ENCODE results near the gene KIF9. TPM values are rescaled to one million over a fixed set of nuclear protein-coding genes. Genes with fewer than 3 reads are reported as not detected.
"Not testable (repeated sequence)": the region's sequence is repeated elsewhere in the genome, so short reads cannot be mapped to it uniquely, and the experiment has no call there.

KIF9 gene
- total RNA-seq, 1 donor from 2014 or later, result 6.2 TPM

DNA sequence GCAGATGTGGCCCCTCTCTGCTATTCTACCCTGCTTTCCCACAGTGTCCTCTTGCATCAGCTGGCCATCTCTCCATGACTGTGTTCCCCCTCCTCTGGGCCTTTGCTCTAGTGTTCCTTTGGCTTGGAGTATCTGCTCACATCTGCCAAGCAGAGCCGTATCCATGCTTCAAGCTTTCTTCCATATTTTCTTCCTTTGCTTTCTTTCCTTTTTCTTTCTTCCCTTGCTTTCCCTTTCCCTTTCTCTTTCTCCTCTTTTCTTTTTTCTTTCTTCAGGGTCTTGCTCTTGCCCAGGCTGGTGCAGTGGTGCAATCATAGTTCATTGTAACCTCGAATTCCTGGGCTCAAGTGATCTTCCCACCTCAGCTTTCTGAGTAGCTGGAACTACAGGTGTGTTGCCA is 12.7 kb upstream of the KIF9 start:
- H3K4me3 Mint-ChIP-seq, result no peak overlapping the region
- H3K27me3 Mint-ChIP-seq (ENCODE audit: low read depth), result no peaks in the 10 kb centered on the region
- H3K36me3 Mint-ChIP-seq, result peaks cover 2% of the 10 kb centered on the region
- DNase-seq (ENCODE audit: low spot score in 2 of 2, unreplicated experiment in 2 of 2), result no peak
- H3K9me3 Mint-ChIP-seq, result no peaks in the 10 kb centered on the region
- no peaks in the 10 kb centered on the region for H3K4me1 Mint-ChIP-seq
- TF ChIP-seq, protein P1, sequence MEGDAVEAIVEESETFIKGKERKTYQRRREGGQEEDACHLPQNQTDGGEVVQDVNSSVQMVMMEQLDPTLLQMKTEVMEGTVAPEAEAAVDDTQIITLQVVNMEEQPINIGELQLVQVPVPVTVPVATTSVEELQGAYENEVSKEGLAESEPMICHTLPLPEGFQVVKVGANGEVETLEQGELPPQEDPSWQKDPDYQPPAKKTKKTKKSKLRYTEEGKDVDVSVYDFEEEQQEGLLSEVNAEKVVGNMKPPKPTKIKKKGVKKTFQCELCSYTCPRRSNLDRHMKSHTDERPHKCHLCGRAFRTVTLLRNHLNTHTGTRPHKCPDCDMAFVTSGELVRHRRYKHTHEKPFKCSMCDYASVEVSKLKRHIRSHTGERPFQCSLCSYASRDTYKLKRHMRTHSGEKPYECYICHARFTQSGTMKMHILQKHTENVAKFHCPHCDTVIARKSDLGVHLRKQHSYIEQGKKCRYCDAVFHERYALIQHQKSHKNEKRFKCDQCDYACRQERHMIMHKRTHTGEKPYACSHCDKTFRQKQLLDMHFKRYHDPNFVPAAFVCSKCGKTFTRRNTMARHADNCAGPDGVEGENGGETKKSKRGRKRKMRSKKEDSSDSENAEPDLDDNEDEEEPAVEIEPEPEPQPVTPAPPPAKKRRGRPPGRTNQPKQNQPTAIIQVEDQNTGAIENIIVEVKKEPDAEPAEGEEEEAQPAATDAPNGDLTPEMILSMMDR (IDR thresholded peaks at IDR 0.05; ENCODE audit: unreplicated experiment), result no peak
- H3K27ac Mint-ChIP-seq, result no peak overlapping the region

DNA sequence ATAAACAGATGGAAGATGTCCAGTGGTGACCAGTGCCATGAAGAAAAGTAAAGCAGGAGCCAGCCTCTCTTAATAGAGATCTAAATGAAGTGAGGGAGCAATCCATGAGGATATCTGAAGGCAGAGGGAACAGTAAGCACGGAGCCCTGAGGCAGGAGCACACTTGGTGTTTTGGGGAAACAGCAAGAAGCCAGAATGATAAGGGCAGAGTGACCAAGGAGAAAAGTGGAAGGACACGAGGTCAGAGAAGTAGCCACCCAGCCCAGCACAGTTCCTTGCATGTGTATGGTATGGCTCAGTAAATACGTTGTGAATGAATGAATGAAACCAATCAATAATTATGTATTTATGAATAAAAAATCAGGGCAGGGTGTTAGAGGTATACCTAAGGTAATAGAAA is 11.8 kb upstream of the KIF9 start:
- DNase-seq (ENCODE audit: low spot score in 2 of 2, unreplicated experiment in 2 of 2), result no peak
- H3K4me3 Mint-ChIP-seq, result no peak overlapping the region
- H3K36me3 Mint-ChIP-seq, result peaks cover 2% of the 10 kb centered on the region
- no peak overlapping the region for H3K27ac Mint-ChIP-seq
- H3K27me3 Mint-ChIP-seq (ENCODE audit: low read depth), result no peaks in the 10 kb centered on the region
- TF ChIP-seq, protein P1 (IDR thresholded peaks at IDR 0.05; ENCODE audit: unreplicated experiment), result no peak
- H3K4me1 Mint-ChIP-seq, result no peaks in the 10 kb centered on the region
- H3K9me3 Mint-ChIP-seq, result no peaks in the 10 kb centered on the region

DNA sequence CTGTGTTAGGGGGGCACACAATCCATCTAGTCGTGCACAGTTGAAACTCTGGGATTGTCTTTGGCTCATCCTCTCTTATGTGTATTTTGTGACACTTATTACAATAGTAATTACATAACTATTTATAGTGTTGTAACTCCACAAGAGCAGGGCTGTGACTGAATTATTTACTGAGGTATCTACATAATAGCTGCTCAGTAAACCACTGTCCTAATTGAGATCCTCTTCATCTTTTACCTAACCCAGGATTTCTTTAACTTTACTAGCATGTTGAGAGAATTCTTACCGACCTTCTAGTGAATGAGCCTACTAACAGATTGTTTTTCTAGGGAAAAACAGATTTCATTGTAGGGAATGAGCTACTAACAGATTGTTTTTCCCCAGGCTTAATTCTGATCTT is 11.2 kb upstream of the KIF9 start:
- TF ChIP-seq, protein P1 (IDR thresholded peaks at IDR 0.05; ENCODE audit: unreplicated experiment), result no peak
- H3K9me3 Mint-ChIP-seq, result no peaks in the 10 kb centered on the region
- no peaks in the 10 kb centered on the region for H3K4me1 Mint-ChIP-seq
- no peaks in the 10 kb centered on the region for H3K27me3 Mint-ChIP-seq (ENCODE audit: low read depth)
- no peak overlapping the region for H3K27ac Mint-ChIP-seq
- no peak for DNase-seq (ENCODE audit: low spot score in 2 of 2, unreplicated experiment in 2 of 2)
- H3K36me3 Mint-ChIP-seq, result peaks cover 2% of the 10 kb centered on the region
- no peak overlapping the region for H3K4me3 Mint-ChIP-seq

DNA sequence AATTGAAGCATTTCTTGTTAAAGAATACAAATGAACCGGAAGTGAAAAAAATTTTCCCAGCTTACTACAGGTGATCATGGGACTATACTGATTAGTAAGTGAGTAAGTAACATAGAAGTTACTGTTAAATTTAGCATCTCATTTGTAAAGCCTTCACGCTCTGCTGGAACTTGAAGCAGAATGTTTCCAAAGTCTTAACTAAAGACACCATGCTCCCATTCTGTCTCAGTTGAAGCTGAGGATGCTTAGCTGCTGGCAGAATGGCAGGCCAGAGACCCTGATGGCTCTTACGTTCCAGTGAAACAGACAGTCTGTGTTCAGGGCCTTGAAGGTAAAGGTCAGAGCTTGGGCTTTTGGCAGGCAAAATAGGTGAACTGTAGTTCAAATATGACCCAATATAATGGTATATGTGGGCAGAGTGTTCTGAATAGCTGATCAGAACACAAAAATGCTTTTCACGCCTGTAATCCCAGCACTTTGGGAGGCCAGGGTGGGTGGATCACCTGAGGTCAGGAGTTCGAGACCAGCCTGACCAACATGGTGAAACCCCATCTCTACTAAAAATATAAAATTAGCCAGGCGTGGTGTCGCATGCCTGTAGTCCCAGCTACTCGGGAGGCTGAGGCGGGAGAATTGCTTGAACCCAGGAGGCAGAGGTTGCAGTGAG is 9.3 kb upstream of the KIF9 start:
- not testable (repeated sequence) for H3K36me3 Mint-ChIP-seq; H3K4me3 Mint-ChIP-seq; DNase-seq (ENCODE audit: low spot score in 2 of 2, unreplicated experiment in 2 of 2); H3K27ac Mint-ChIP-seq; H3K27me3 Mint-ChIP-seq (ENCODE audit: low read depth); H3K9me3 Mint-ChIP-seq; H3K4me1 Mint-ChIP-seq

DNA sequence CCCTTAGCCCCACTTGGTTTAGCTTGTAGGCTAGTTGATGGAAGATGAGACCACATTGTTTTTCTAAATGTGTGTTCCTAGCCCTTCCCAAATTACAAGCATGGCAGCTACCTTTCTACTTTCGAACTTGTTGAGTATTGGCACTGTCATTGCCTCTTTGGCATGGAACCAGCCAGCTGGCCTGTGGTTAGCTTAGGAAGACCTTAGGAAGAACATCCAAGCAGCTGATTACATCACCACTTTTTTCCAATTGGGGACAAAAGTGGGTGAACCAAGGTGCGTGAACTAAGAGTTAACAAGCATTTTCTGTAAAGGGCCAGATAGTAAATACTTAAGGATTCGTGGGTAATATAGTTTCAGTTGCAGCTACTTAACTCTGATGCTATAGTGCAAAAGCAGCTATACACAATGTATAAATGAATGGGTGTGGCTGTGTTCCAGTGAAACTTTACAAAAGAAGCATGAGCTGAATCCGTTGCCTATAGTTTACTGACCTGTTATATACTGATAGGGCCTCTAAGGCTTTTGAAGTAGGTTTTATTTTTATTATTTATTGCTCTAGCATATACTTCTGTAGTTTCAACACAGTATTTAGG is 8.7 kb upstream of the KIF9 start:
- TF ChIP-seq, protein P1 (IDR thresholded peaks at IDR 0.05; ENCODE audit: unreplicated experiment), result no peak
- no peak overlapping the region for H3K27ac Mint-ChIP-seq

DNA sequence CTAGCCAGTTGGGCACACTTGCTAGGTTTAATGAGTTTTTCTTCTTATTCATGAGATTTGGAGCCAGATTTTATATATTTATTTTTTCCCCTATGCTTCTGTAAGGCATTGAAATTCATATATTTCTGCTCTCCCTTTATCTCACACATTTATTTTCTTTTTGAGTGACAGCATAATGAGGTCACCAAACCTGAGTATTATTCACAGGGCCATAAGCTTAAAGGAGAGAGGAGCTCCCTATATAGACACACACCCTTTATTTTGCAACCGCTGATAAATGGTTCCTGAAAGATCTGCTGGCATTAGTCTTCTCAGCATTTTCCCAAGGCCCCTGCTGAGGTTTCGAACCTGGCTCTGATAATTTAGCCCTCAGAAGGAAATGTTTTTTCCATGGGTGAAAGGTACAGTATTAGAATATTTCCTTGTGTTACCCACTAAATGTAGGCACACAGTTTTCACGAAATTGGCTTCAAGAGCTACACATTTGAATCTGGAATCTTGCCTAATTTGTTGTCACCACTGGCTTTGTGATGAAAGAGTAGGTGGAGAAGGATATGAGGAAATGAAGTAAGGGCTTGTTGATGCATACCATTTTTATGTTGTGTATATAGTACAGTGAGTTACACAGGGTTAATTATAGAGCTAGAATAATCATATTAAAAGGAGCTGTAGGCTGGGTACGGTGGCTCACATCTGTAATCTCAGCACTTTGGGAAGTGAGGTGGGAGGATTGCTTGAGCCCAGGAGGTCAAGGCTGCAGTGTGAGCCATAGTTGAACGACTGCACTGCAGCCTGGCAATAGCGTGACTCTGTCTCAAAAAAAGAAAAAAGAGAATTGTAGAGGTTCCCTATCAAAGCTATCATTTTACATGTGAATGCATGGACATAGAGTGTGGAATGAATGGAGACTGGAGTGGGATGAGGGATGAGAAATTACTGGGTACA is 6.6 kb upstream of the KIF9 start:
- Mint-ChIP-seq H3K36me3 (peaks cover 9% of the 10 kb centered on the region), H3K27ac (no peak overlapping the region), H3K4me1 (no peaks in the 10 kb centered on the region), H3K4me3 (no peak overlapping the region), H3K9me3 (no peaks in the 10 kb centered on the region), H3K27me3 (ENCODE audit: low read depth) (no peaks in the 10 kb centered on the region)
- TF ChIP-seq, protein P1 (IDR thresholded peaks at IDR 0.05; ENCODE audit: unreplicated experiment), result no peak
- no peak for DNase-seq (ENCODE audit: low spot score in 2 of 2, unreplicated experiment in 2 of 2)

More for the DNA sequence above, 8.7 kb upstream of the KIF9 start:
- no peaks in the 10 kb centered on the region for H3K4me1 Mint-ChIP-seq
- no peak overlapping the region for H3K4me3 Mint-ChIP-seq
- H3K27me3 Mint-ChIP-seq (ENCODE audit: low read depth), result no peaks in the 10 kb centered on the region
- DNase-seq (ENCODE audit: low spot score in 2 of 2, unreplicated experiment in 2 of 2), result no peak
- no peaks in the 10 kb centered on the region for H3K9me3 Mint-ChIP-seq
- H3K36me3 Mint-ChIP-seq, result peaks cover 9% of the 10 kb centered on the region
